ENCODE data around the gene PIGN. TPM values are rescaled to one million over a fixed set of nuclear protein-coding genes. Genes with fewer than 3 reads are reported as not detected.

PIGN gene
- total and polyA plus RNA-seq, 2 donors (not counting 1 experiment from before 2014, with no cell fraction given), result 2.7 to 37.3 TPM

GRCh38 chr18:62026586-62026985, 160.3 kb downstream of the PIGN start:
- no peaks in the 10 kb centered on the region for H3K36me3 ChIP-seq (replicated peaks in 1 of 2; ENCODE audit: control extremely low read depth in 1 of 2, control insufficient read depth in 1 of 2, extremely low read depth in 1 of 2, insufficient read depth in 2 of 2, low read length in 1 of 2)
- H3K79me2 ChIP-seq (ENCODE audit: control insufficient read depth, insufficient read depth, low read length), result no peaks in the 10 kb centered on the region
- H3K27ac ChIP-seq (ENCODE audit: low read length in 2 of 2), result no peak overlapping the region
- H4K20me1 ChIP-seq (ENCODE audit: control insufficient read depth, insufficient read depth, low read length, poor library complexity, severe bottlenecking), result no peaks in the 10 kb centered on the region
- 100% methylated on average over 4 of the region's 6 CpGs for WGBS (ENCODE audit: insufficient coverage)
- peaks cover 0 to 2% (median 0%) of the 10 kb centered on the region in 3 donors for H3K9me3 ChIP-seq (ENCODE audit: control extremely low read depth in 1 of 3, control insufficient read depth in 2 of 3, insufficient read depth in 1 of 3, low read length in 2 of 3)
- H3K4me3 ChIP-seq (ENCODE audit: control extremely low read depth in 1 of 5, extremely low read depth in 1 of 5, insufficient read depth in 1 of 5, low read depth in 2 of 5, low read length in 4 of 5), result no peak overlapping the region
- H3K9ac ChIP-seq (ENCODE audit: low read length), result no peak overlapping the region
- no peak overlapping the region for H2AFZ ChIP-seq (ENCODE audit: insufficient read depth, low read depth, low read length, poor library complexity, severe bottlenecking)
- ChIA-PET CTCF (no interaction called here), POLR2A (no interaction called here)
- no peaks in the 10 kb centered on the region for H3K4me1 ChIP-seq (ENCODE audit: control insufficient read depth in 2 of 2, insufficient read depth in 2 of 2, low read length in 2 of 2)
- Mint-ChIP-seq H3K27me3 (peaks cover 29% of the 10 kb centered on the region), H3K9me3 (ENCODE audit: insufficient read depth) (no peaks in the 10 kb centered on the region), H3K4me1 (no peaks in the 10 kb centered on the region), H3K27ac (no peak overlapping the region), H3K4me3 (no peak overlapping the region)
- no peak overlapping the region for H3K4me2 ChIP-seq (replicated peaks; ENCODE audit: low read depth, low read length, poor library complexity, severe bottlenecking)
- ATAC-seq (ENCODE audit: low read depth) (no peak), DNase-seq (no peak)
- TF ChIP-seq, protein P1, sequence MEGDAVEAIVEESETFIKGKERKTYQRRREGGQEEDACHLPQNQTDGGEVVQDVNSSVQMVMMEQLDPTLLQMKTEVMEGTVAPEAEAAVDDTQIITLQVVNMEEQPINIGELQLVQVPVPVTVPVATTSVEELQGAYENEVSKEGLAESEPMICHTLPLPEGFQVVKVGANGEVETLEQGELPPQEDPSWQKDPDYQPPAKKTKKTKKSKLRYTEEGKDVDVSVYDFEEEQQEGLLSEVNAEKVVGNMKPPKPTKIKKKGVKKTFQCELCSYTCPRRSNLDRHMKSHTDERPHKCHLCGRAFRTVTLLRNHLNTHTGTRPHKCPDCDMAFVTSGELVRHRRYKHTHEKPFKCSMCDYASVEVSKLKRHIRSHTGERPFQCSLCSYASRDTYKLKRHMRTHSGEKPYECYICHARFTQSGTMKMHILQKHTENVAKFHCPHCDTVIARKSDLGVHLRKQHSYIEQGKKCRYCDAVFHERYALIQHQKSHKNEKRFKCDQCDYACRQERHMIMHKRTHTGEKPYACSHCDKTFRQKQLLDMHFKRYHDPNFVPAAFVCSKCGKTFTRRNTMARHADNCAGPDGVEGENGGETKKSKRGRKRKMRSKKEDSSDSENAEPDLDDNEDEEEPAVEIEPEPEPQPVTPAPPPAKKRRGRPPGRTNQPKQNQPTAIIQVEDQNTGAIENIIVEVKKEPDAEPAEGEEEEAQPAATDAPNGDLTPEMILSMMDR (IDR thresholded peaks at IDR 0.05), result no peak
- no peak for TF ChIP-seq EZH2 (IDR thresholded peaks at IDR 0.05; ENCODE audit: borderline replicate concordance, insufficient read depth, low read depth, low read length, poor library complexity, severe bottlenecking)
- H3K27me3 ChIP-seq (replicated peaks in 1 of 4; ENCODE audit: control extremely low read depth in 1 of 4, control insufficient read depth in 3 of 4, insufficient read depth in 4 of 4, low read length in 3 of 4), result peaks cover 0 to 3% (median 0%) of the 10 kb centered on the region in 4 experiments
- intact Hi-C loops (cut with micrococcal nuclease), result no loop called here

DNA sequence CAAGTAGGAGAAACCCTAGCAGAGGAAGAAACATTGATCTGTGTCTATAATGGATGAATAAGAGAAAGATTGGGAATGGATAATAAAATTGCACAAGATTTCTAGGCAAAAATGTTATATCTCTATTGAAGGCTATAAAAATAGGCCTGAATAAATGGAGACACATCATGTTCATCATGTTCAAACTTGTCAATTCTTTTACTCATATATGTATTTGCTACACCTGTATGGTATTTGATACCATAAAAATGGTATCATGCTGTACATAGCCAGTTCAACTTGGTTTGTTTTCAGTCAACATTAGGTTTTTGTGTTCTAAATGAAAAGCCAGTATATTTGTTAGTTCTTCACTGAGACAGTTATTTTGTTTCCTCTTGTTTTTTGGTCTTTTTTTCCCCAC, 161.9 kb downstream of the PIGN start:
- CTCF ChIA-PET, result no interaction called here
- no peak for DNase-seq
- Mint-ChIP-seq H3K4me3 (no peak overlapping the region), H3K27me3 (peaks cover 29% of the 10 kb centered on the region), H3K4me1 (no peaks in the 10 kb centered on the region), H3K9me3 (ENCODE audit: insufficient read depth) (no peaks in the 10 kb centered on the region), H3K27ac (no peak overlapping the region)
- Histone ChIP-seq H3K4me3 (ENCODE audit: control extremely low read depth in 1 of 5, extremely low read depth in 1 of 5, insufficient read depth in 1 of 5, low read depth in 2 of 5, low read length in 4 of 5) (no peak overlapping the region), H3K36me3 (replicated peaks in 1 of 2; ENCODE audit: control extremely low read depth in 1 of 2, control insufficient read depth in 1 of 2, extremely low read depth in 1 of 2, insufficient read depth in 2 of 2, low read length in 1 of 2) (no peaks in the 10 kb centered on the region), H3K4me2 (replicated peaks; ENCODE audit: low read depth, low read length, poor library complexity, severe bottlenecking) (no peak overlapping the region), H2AFZ (ENCODE audit: insufficient read depth, low read depth, low read length, poor library complexity, severe bottlenecking) (no peak overlapping the region), H3K79me2 (ENCODE audit: control insufficient read depth, insufficient read depth, low read length) (no peaks in the 10 kb centered on the region), H3K4me1 (ENCODE audit: control insufficient read depth in 2 of 2, insufficient read depth in 2 of 2, low read length in 2 of 2) (no peaks in the 10 kb centered on the region), H3K9ac (ENCODE audit: low read length) (no peak overlapping the region), H3K27me3 (replicated peaks in 1 of 4; ENCODE audit: control extremely low read depth in 1 of 4, control insufficient read depth in 3 of 4, insufficient read depth in 4 of 4, low read length in 3 of 4) (peaks cover 0 to 3% (median 0%) of the 10 kb centered on the region in 4 experiments), H3K27ac (ENCODE audit: low read length in 2 of 2) (no peak overlapping the region), H3K9me3 (ENCODE audit: control extremely low read depth in 1 of 3, control insufficient read depth in 2 of 3, insufficient read depth in 1 of 3, low read length in 2 of 3) (peaks cover 0 to 2% (median 0%) of the 10 kb centered on the region in 3 donors), H4K20me1 (ENCODE audit: control insufficient read depth, insufficient read depth, low read length, poor library complexity, severe bottlenecking) (no peaks in the 10 kb centered on the region)
- POLR2A ChIA-PET, result no interaction called here
- ATAC-seq (ENCODE audit: low read depth), result no peak
- TF ChIP-seq EZH2 (IDR thresholded peaks at IDR 0.05; ENCODE audit: borderline replicate concordance, insufficient read depth, low read depth, low read length, poor library complexity, severe bottlenecking), result no peak
- TF ChIP-seq, protein P1 (IDR thresholded peaks at IDR 0.05), result no peak
- intact Hi-C loops (cut with micrococcal nuclease), result no loop called here

Data from B cell (primary cell).